Measurements from ENCODE around the gene PPP1R9A.

PPP1R9A gene

DNA sequence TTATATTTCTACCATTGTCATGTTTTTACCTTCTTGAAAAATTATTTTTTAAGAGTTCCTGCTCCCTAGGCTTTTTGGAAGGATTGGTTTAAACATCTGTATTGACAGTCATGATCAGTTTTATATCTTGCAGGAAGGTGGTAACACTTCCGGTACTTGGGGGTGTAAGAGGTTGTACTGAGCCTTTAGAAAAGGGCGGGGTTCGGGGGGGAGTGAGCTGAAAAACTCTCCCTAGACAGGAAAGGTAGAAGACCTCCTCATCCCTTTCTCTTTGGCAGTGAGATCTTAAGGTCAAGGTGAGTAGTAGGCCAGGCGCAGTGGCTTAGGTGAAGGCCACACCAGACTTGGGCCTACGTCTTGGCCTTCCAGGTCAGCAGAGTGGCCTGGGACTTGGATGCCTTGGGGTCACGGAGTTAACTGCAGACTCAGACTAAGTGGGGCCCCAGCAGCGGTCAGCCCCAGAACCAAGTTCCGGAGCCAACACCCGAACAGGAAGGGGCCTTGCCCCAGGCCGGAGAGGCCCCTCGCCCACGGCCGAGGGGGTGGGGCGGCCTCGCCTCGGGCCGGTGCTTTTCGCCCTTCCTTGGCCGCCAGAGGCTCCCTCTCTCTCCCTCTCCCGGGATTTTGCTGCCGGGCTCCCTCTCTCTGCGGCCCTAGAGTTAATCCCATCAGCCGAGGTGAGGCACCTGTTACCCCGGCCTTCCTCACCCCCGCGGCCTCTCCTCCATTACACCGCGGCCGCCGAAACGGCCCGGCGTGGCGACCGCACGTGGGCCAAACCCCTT is at the start of gene PPP1R9A:
TSS of gene PPP1R9A (plus strand) at position 569 of the 785 bp plus-strand sequence. CDS start 2,520 bp downstream, outside the sequence.
- no peak for DNase-seq (ENCODE audit: low read depth)

DNA sequence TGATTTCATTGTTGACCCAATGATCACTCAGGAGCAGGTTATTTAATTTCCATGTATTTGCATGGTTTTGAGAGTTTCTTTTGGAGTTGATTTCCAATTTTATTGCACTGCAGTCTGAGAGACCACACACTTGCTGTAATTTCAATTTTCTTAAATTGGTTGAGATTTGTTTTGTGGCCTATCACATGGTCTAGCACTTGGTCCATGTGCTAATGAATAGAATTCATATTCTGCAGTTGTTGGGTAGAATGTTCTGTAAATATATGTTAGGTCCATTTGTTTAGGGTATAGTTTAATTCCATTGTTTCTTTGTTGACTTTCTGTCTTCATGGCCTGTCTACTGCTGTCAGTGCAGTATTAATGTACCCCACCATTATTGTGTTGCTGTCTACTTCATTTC is 36.3 kb upstream of the PPP1R9A start:
- DNase-seq (ENCODE audit: low read depth) = no peak

DNA sequence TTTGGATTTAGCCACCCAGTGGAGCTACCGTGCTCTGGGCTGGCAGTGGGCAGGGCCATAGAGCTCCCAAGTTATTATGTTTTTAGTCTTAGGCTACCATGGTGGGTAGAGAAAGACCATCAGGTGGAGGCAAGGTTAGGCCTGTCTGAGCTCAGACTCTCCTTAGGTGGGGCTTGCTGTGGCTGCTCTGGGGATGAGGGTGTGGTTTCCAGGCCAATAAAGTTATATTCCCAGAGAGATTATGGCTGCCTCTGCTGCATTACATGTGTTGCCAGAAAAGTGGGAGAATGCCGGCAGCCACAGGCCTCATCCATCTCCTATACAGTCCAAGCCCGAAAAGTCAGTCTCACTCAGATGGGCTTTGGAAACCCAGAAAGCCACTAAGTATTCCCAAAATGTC is 34.2 kb upstream of the PPP1R9A start:
- no peak for DNase-seq (ENCODE audit: low read depth)

DNA sequence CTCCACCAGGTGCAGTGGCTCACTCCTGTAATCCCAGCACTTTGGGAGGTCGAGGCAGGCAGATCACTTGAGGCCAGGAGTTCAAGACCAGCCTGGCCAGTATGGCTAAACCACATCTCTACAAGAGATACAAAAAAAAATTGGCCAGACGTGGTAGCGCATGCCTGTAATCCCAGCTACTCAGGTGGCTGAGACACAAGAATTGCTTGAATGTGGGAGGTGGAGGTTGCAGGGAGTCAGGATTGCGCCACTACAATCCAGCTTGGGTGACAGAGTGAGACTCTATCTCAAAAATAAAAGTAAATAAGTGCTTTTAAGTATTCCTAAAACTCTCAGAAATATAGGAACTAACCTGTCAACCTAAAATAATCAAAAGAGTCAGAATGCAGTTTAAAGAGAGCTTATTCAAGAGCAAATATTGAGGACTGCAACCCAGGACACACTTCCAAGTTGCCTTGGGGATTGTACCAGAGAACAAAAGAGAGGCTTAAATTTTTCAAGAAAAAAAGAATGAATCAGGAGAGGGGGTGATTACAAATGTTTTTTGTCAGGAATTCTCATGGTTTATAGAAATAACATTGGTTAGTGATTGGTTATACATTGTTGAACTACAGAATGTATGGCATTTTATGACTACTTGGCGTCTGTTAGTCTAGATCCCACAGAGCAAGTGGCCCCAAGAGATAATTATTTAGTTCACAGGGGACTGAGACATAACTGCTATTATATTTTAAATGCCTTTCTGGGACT is 33.2 kb upstream of the PPP1R9A start:
- no peak for DNase-seq (ENCODE audit: low read depth)

DNA sequence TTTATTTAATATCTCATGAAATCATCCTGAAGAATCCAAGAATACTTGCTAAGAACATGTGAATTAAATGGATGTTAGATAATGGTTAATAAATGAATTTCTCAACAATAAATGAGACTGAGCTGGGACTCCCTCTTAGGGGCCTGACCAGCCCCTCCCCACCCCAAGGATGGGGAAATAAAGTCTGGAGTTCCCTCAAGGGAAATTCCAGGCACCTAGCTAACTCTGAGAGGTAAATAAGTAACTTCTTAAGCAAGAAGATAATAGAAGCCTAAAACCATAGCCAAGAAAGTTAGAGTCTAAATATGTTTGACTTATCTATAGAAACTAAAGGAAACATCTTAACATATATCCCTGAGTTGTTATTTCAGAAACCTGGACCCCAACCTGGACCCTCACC is 32.2 kb upstream of the PPP1R9A start:
- DNase-seq (ENCODE audit: low read depth) = no peak

DNA sequence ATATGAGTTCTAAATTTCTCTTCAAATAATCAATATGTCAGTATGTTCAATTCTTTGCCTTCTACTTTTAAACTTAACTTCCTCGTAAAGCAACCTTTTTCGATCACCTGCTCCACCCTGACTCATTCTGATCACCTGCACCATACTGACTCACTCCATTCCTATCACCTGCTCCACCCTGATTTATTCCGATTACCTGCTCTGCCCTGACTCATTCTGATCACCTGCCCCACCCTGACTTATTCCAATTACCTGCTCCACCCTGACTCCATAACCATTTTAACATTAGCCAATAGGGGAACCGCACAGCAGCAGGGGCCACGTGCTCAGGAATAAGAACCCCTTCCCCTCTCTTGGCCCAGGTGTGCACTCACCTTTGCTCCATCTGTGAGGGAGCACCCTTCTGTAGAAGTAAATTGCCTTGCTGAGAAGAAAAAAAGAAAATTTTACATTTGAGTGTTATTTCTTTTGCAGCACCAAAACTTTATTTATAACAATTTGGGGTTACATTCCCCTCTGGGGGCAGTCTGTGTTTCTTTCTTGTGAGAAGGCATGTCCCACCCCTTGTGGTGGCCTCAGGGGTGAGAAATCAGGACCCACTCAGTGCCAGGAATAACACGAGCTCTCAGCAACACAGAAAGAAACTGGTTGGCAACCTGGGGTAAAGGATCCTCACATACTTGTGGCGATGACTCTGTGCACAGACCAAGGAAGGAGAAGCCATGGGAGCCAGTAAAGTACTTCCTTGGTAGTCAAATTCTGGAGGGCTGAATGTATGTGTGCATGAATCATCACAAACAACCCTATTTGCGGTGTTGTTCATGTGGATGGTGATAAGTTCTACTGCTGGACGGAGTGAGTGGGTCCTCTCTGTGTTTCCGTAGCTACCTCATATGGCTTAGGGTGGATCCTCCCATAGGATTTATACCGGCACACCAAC is 29.4 kb upstream of the PPP1R9A start:
- no peak for DNase-seq (ENCODE audit: low read depth)

DNA sequence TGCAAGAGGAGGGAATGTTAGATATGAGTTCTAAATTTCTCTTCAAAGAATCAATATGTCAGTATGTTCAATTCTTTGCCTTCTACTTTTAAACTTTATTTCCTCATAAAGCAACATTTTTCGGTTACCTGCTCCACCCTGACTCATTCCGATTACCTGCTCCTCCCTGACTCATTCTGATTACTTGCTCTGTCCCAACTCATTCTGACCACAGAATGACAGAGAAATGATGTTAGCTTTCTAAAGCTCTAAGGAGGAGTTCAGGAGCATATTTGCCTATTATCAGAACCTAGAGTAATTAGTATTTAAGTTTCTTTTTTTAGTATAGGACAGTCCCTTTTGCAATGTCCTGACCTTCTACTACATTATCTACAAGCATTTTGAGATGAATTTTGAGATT is 24.5 kb upstream of the PPP1R9A start:
- no peak for DNase-seq (ENCODE audit: low read depth)

DNA sequence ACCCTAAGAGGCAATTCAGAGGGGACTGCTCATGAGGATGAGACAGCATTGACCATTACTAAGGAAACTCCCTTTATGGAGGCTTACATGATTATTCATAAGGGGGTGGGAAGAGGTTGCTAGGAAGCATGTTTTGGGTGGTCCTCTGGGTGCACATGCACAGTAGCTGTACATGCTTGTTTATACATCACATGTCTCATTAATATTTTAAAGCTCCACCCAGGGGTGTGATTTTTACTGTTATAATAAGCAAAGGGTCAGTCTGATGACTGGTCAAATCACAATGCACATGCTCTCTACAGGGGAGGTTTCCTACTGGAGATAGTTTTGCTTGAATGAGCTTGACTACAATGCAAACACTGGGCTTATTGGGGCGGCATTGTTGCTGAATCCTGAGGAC is 23.8 kb upstream of the PPP1R9A start:
- no peak for DNase-seq (ENCODE audit: low read depth)

DNA sequence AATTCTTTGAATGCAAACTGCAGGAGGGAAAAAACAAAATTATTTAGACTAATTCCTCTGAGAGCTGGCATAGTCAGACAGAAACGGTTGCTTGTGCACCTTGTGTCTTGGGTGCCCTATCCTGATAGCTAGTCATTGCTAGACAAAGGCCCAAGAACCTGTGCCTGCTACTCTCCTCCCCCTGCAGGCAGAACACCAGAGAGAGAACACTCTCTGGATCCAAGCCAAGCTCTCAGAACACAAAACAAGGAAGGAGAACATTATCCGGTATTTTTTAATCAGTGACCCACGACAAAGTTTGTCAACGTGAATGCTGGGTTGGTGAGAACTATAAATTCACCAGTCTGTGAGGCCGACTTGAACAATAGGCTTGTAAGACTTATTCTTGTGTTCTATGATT is 18.8 kb upstream of the PPP1R9A start:
- DNase-seq (ENCODE audit: low read depth) = no peak

DNA sequence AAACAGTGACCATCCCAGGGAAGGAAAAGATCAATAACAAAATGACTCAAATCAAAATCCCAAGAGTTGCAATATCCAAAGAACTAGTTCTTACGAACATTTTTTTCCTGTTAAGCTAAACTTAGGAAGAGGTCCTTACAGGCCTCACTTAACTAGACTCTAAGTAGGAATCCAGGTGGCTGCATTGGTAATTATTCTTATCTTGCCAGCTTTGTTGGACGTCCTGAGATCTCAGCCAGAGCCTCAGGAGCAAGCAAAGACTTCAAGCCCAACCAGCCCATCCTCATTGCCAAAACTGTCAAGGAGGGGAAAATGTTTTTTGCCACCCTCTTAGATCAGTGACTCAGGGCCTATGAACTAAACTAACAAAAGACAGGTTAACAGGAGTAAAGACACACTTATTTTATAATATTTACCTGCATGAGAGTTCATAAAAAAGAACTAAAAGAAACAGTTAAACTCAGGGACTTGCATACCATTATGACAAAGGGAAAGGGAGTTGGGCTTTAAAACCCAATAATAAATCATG is 18.3 kb upstream of the PPP1R9A start:
- no peak for DNase-seq (ENCODE audit: low read depth)

DNA sequence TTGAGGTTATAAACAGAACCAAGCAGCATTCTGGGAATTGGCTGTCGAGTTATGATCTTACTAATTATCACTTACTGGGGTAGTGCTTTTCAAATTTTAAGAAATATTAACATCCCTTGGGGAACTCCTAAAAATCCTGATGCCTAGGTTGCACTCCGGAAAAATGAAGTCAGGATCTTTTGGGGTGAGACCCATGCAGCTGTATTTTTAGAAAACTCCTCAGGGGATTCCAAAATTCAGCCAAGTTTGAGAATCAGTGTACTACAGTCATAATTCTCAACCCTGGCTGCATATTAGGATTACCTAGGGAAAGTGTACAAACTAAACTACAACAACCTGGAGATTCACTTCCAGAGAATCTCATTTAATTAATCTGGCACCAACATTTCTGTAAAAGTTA is 17.2 kb upstream of the PPP1R9A start:
- DNase-seq (ENCODE audit: low read depth) = no peak

DNA sequence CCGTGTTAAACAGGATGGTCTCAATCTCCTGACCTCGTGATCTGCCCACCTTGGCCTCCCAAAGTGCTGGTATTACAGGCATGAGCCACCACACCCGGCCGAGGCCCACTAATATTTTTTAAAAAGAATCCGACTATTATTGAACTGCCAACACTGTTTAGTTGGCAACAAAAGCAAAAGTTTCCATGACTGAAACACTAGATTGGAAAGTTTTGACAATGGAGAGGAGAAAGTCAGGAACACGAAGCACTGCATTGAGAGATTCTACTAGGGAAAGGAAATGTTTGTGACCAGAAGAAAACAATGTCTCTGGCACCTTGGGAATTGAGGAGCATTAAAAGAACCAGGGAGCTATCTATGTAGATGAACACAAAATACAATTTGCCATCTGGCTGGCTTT is 13.7 kb upstream of the PPP1R9A start:
- DNase-seq (ENCODE audit: low read depth) = no peak

DNA sequence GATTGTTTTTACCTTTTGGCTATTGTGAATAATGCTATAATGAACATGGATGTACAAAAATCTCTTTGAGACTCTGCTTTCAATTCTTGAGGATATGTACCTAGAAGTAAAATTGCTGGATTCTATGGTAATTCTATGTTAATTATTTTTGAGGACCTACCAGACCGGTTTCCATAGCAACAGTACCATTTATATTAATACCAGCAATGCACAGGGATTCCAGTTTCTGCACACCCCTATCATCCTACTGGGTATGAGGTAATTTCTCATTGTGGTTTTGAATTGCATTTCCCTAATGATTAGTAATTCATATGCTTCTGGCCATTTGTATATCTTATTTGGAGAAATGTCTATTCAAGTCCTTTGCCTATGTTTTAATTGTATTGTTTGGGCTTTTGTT is 9.9 kb upstream of the PPP1R9A start:
- no peak for DNase-seq (ENCODE audit: low read depth)

DNA sequence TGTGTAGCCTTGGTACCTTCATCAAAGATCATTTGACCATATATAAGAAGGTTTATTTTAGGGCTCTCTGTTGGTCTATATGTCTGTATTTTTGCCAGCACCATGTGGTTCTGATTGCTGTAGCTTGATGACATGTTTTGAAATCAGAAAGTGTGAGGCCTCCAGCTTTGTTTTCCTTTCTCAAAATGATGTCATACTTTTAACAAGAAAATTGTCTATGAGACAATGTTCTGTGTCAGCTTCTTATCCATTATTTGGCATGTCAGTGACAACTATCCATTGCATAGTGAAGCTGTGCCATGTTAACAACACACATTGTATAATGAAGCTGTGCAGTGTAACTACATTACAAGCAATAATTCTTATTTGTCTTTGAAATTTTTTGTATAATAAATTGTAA is 9.1 kb upstream of the PPP1R9A start:
- DNase-seq (ENCODE audit: low read depth) = no peak

DNA sequence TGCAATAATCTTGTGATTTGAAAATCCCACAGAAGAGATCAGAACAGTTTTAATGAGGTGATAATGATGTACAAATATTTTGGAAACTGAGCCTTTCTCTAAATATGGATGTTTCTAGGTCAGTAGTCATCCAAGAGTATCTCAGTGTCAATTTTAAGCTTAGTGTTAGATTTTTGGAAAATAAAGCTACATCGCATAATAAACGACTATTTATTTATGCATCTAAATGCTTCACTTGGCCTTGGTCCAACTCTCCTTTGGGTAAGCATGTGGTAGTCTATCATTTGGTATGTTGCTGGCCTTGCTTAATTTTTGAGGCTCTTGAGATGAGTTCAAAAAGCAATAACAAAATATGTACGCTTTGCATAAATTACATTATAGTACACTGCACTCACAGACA is 5.4 kb upstream of the PPP1R9A start:
- DNase-seq (ENCODE audit: low read depth) = no peak

DNA sequence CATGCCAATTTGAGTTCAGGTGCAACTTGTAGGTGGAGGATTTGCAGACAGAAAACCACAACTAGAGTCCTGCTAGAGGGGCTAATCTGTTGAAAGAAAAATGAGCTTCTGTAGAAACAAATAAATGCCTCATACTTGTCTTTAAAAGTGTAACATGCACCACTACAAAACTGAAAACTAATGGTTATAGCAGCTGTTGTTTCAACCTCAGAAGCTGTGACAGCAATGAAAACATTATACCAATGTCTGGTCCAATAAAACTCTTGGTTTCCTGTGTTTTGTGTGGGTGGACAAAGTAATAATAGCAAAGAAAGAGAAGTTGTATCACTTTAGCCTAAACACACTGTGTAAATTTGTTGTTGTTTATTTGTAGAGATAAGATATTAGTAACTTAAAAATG is 3.4 kb upstream of the PPP1R9A start:
- DNase-seq (ENCODE audit: low read depth) = no peak

DNA sequence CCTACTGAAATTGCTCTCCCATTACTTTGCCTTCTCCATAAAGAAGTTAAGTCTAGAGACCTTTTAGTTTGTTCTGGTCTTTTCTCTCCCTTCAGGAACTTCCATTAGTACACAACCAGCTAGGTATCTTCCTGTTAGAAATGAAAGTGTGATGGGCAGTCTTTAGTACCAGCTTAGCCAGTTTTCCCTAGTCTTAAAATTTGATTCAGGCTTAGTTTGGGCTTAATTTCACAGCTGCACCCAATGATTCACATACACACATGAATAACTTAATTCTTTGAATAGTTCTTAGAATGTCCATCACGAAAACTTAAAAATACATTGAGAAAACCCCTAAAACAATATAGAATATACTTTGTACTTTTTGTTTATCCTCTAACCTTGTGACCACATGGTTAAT is 2.4 kb upstream of the PPP1R9A start:
- no peak for DNase-seq (ENCODE audit: low read depth)

DNA sequence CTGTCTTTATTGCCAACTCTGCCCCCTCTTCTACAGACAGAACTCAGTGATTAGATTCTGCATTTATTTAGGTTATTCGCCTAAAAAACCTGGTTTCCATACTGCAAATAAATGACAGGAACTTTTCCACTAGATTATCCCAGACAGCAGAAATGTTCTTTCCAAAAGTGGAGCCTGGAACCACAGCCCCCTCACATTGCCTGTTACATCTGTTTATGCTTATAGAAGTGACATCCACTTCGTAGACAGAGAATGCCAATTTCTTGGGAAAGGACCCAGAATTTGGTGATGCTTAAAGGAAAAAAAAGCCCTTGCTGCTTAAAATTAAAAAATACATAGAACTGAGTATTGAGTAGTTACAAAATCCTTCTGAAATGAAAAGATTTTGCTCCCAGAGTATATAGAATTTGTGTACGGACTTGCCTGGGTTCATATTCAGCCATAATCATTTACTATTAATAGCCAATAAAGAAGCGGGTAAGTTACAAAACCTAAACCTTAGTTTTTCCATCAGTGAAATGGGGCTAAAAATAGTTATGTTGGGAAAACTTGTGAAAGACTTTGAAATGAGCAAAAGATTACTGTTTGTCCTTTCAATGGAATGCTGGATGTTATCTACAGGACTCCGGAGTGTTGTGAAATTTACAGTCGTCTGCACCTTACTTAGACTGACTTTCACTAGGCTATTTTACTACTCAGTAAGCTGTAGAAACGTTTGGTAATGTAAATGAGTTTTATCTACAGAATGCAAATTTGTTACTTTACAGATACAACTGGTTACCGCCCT is 1.1 kb upstream of the PPP1R9A start:
- DNase-seq (ENCODE audit: low read depth) = no peak

DNA sequence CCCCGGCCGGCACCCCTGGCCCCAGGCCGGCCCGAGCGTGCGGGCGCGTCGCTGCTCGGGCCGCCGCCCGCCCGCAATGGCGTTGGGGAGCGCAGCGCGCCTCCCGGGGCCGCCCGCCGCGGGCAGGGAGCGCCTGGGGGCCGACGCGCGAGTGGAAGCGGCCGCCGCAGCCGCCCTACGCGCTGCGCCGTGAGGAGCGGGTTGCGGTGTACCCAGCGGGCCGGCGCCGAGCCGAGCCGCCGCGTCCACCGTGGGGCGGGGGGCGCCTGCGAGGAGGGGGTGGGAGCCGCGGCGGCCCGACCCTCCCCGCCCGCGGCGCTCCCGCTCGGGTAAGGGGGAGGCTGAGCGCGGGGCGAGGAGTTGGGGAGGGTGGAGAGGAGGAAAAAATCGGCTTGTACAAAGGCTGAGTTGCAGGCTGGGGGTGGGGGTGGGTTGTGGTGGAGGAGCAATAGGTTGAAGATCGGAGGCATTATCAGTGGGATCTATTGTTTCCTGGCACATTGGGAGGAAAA is 473 bp downstream of the PPP1R9A start:
- DNase-seq (ENCODE audit: low read depth) = no peak

DNA sequence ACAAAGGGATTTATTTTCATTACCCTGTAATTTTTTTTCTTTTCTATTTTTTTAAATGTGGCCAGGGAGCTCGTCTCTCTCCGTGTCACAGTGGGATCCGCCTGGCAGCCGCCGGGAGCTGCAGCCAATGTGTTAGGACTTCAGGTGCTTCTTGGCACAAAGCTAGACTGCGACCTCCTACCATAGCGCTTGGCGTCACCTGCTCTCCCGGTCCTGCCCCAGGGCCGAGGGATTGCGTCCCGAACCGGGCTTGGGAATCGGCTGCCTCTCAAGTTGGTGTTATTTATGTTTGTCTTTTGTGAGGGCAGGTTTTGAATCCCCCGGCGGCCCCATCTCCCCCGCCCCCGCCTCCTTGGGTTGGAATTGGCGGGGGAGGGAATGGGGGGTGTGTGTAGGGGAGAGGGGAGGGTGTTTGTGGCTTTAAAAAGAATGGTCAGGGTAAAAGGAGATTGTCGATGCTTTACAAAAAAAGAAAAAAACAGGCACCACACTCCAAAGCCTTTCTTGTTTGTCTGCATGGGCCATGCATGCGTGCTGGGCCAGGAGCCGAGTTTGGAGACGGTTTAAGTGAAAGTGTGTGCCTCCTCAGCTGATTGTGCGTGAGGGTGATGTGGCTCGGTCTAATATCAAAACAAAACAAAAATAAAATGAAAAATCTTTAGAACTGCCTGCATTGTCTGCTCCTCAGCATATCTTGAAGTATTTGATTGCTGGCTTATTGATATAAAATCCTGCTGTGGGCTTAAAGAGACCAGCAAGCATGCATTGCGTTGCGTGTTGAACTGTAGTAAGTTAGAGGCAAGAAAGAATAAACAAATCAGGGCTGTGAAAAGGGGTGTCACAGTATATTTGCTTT is 1.2 kb downstream of the PPP1R9A start:
- no peak for DNase-seq (ENCODE audit: low read depth)

DNA sequence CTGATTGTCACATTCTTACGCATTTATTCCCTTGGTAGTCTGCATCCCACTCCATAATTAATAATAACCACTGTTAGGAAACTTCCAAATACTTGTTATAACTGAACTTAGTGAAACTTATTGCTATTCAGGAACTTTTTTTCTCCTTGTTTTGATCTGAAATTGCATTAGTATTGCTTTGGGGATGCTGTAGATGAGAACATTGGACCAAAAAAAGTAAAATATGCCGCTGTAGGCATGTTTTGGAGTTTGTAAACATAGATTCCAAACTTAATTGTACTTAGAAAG is 1.7 kb downstream of the PPP1R9A start:
- DNase-seq (ENCODE audit: low read depth) = no peak
